ENCODE data around the gene ZNF280C. TPM values are rescaled to one million over a fixed set of nuclear protein-coding genes. Genes with fewer than 3 reads are reported as not detected.

The ZNF280C gene
- total RNA-seq, 1 donor = 8.6 TPM

- peak; percentile 61 for DNase-seq (ENCODE audit: low read depth)
- peak overlapping the region; percentile 78 for H3K4me3 ChIP-seq (ENCODE audit: low read depth, low read length)
- no peak for TF ChIP-seq CTCF (IDR thresholded peaks at IDR 0.05; ENCODE audit: insufficient read depth, low read length)
Observed at GRCh38 chrX:130165181-130165702, 103.5 kb downstream of the ZNF280C start.

- no peak for TF ChIP-seq CTCF (IDR thresholded peaks at IDR 0.05; ENCODE audit: insufficient read depth, low read length)
Observed at GRCh38 chrX:130163398-130163797, 105.3 kb downstream of the ZNF280C start.

GRCh38 chrX:130162094-130162735, 106.5 kb downstream of the ZNF280C start:
- H3K4me3 ChIP-seq (ENCODE audit: low read depth, low read length) = no peak overlapping the region
- no peak for TF ChIP-seq CTCF (IDR thresholded peaks at IDR 0.05; ENCODE audit: insufficient read depth, low read length)
- no peak for DNase-seq (ENCODE audit: low read depth)

More at GRCh38 chrX:130163398-130163797, 105.3 kb downstream of the ZNF280C start:
- no peak for DNase-seq (ENCODE audit: low read depth)
- no peak overlapping the region for H3K4me3 ChIP-seq (ENCODE audit: low read depth, low read length)

GRCh38 chrX:130159776-130160175, 108.9 kb downstream of the ZNF280C start:
- DNase-seq (ENCODE audit: low read depth) = no peak
- no peak for TF ChIP-seq CTCF (IDR thresholded peaks at IDR 0.05; ENCODE audit: insufficient read depth, low read length)
- no peak overlapping the region for H3K4me3 ChIP-seq (ENCODE audit: low read depth, low read length)

- no peak overlapping the region for H3K4me3 ChIP-seq (ENCODE audit: low read depth, low read length)
- peak; percentile 64 for DNase-seq (ENCODE audit: low read depth)
Observed at GRCh38 chrX:130158311-130158710, 110.4 kb downstream of the ZNF280C start.

GRCh38 chrX:130155564-130155963, 113.1 kb downstream of the ZNF280C start:
- DNase-seq (ENCODE audit: low read depth) = peak; percentile 70

More at GRCh38 chrX:130158311-130158710, 110.4 kb downstream of the ZNF280C start:
- no peak for TF ChIP-seq CTCF (IDR thresholded peaks at IDR 0.05; ENCODE audit: insufficient read depth, low read length)

More at GRCh38 chrX:130155564-130155963, 113.1 kb downstream of the ZNF280C start:
- no peak overlapping the region for H3K4me3 ChIP-seq (ENCODE audit: low read depth, low read length)
- TF ChIP-seq CTCF (IDR thresholded peaks at IDR 0.05; ENCODE audit: insufficient read depth, low read length) = no peak

Small RNA genes within 50 kb of the gene (small RNA-seq; reads per million reads assigned to genes)
- gene RNU6-1130P = not detected

Other genes with a start within 250 kb of the ZNF280C start
- gene ELF4, start 158.4 kb downstream of the ZNF280C start, total RNA-seq (ENCODE audit: low replicate concordance) = 9.6 and 16.6 TPM in 2 replicates
- 18.1 and 20.9 TPM in 2 replicates for gene AIFM1, start 103.1 kb downstream of the ZNF280C start, total RNA-seq (ENCODE audit: low replicate concordance)
- gene RAB33A, start 96.9 kb downstream of the ZNF280C start, total RNA-seq (ENCODE audit: low replicate concordance) = 3.0 TPM in 1 of 2 replicates, not detected in the other
- 9.3 and 17.2 TPM in 2 replicates for gene SLC25A14, start 71.0 kb upstream of the ZNF280C start, total RNA-seq (ENCODE audit: low replicate concordance)
- not detected in 2 replicates for gene GPR119, start 116.8 kb upstream of the ZNF280C start, total RNA-seq (ENCODE audit: low replicate concordance)
- 24.8 and 47.8 TPM in 2 replicates for gene RBMX2, start 133.1 kb upstream of the ZNF280C start, total RNA-seq (ENCODE audit: low replicate concordance)

Data from fibroblast of the aortic adventitia (primary cell).